ENCODE results near the gene ABCC4. TPM values are rescaled to one million over a fixed set of nuclear protein-coding genes. Genes with fewer than 3 reads are reported as not detected.

The ABCC4 gene
- total and polyA plus RNA-seq, 2 experiments from 2014 or later, result 4.3 to 12.2 TPM

GRCh38 chr13:95140502-95140901 is 160.7 kb downstream of the ABCC4 start:
- ATAC-seq (no peak), DNase-seq (ENCODE audit: low spot score) (no peak)
- peaks cover 3% of the 10 kb centered on the region; the same call in 1 of the 3 replicates for H3K4me1 Mint-ChIP-seq
- Histone ChIP-seq H3K4me1 (ENCODE audit: insufficient read depth) (no peaks in the 10 kb centered on the region), H3K9me2 (ENCODE audit: insufficient read depth) (no peaks in the 10 kb centered on the region), H3K79me2 (replicated peaks; ENCODE audit: insufficient read depth) (no peaks in the 10 kb centered on the region), H3K27me3 (ENCODE audit: insufficient read depth) (no peaks in the 10 kb centered on the region), H3K36me3 (ENCODE audit: insufficient read depth) (peaks cover 2% of the 10 kb centered on the region; the same call in 1 of the 2 replicates), H3F3A (replicated peaks; ENCODE audit: low read depth) (no peaks in the 10 kb centered on the region), H3K4me2 (no peak overlapping the region), H3K4me3 (no peak overlapping the region), H2AFZ (no peak overlapping the region), H3K27ac (ENCODE audit: low read depth) (no peak overlapping the region), H4K20me1 (replicated peaks; ENCODE audit: insufficient read depth) (no peaks in the 10 kb centered on the region)
- H3K4me3 Mint-ChIP-seq, result no peak overlapping the region
- TF ChIP-seq CREB1 (CRISPR knock-in tag; IDR thresholded peaks at IDR 0.05; ENCODE audit: low read depth) (no peak), ZNF331 (CRISPR knock-in tag; IDR thresholded peaks at IDR 0.05; ENCODE audit: low read depth) (no peak), ETS1 (IDR thresholded peaks at IDR 0.05) (no peak), ZNF462 (CRISPR knock-in tag; IDR thresholded peaks at IDR 0.05) (no peak), ZNF114 (CRISPR knock-in tag; IDR thresholded peaks at IDR 0.05) (no peak), CTCF (conservative IDR thresholded peaks at IDR 0.05; ENCODE audit: low read depth in 2 of 2) (no peak), REST (IDR thresholded peaks at IDR 0.05; ENCODE audit: unreplicated experiment) (no peak), STAT1 (IDR thresholded peaks at IDR 0.05; ENCODE audit: unreplicated experiment) (no peak), POLR2AphosphoS5 (IDR thresholded peaks at IDR 0.05; ENCODE audit: low read depth) (no peak), EZH2phosphoT487 (IDR thresholded peaks at IDR 0.05; ENCODE audit: unreplicated experiment) (no peak), JUNB (IDR thresholded peaks at IDR 0.05; ENCODE audit: unreplicated experiment) (no peak), EZH2 (IDR thresholded peaks at IDR 0.05; ENCODE audit: low read depth, unreplicated experiment) (no peak), NANOG (IDR thresholded peaks at IDR 0.05; ENCODE audit: borderline replicate concordance) (no peak)
- H3K27me3 Mint-ChIP-seq (ENCODE audit: insufficient read depth, low read depth, poor library complexity), result peaks cover 3% of the 10 kb centered on the region
- H3K36me3 Mint-ChIP-seq (ENCODE audit: low read depth), result 0 out of 3 replicates have a peak, but pooled peaks cover 1% of the 10 kb centered on the region
- H3K9me3 Mint-ChIP-seq, result no peaks in the 10 kb centered on the region
- H3K27ac Mint-ChIP-seq, result no peak overlapping the region
